A673 (cell line): ENCODE results near the gene SDK1. TPM values are rescaled to one million over a fixed set of nuclear protein-coding genes. Genes with fewer than 3 reads are reported as not detected.

Experiments
- BruUV-seq: library from RNA; stranded (reverse); fragments of 400-500 nt; replicated peaks from 2 replicates; lab custom pipeline; 2021; lab: Mats Ljungman, UMichigan
- CTCF ChIA-PET: fragments of 300-600 bp; sonication (Branson Sonifier 250); formaldehyde crosslinking; loops from one replicate; lab custom pipeline; 2022; ENCODE audit warnings: antibody characterized with exemption; lab: Charles Lee
- POLR2A ChIA-PET: fragments of 300-600 bp; sonication (Branson Sonifier 250); formaldehyde crosslinking; loops from one replicate; lab custom pipeline; 2022; ENCODE audit warnings: antibody characterized with exemption; ENCODE audit not compliant: low non-redundant PET; lab: Charles Lee
- DNase-seq: peaks from one replicate; pipeline ENCODE4 v3.0.0-alpha.2; 2015; ENCODE audit warnings: low spot score
- H3K27ac ChIP-seq: fragments of 200-600 bp; sonication (generic); 2 replicates; pipeline ENCODE4 v1.5.1; 2016; ENCODE audit warnings: mixed run types, low read depth, mild to moderate bottlenecking, mixed read lengths, antibody characterized with exemption, low read length; ENCODE audit not compliant: poor library complexity, severe bottlenecking
- H3K27me3 ChIP-seq: fragments of 200-600 bp; sonication (generic); replicated peaks from 2 replicates; pipeline ENCODE4 v1.6.1; 2017; ENCODE audit warnings: mixed run types, low read depth, mild to moderate bottlenecking, mixed read lengths, antibody characterized with exemption, low read length; ENCODE audit not compliant: insufficient read depth, poor library complexity
- H3K36me3 ChIP-seq: fragments of 200-600 bp; sonication (generic); 2 replicates; pipeline ENCODE4 v1.6.1; 2016; ENCODE audit warnings: mixed run types, mild to moderate bottlenecking, mixed read lengths, antibody characterized with exemption, low read length; ENCODE audit not compliant: insufficient read depth, poor library complexity, severe bottlenecking
- H3K4me1 ChIP-seq: fragments of 200-600 bp; sonication (generic); 2 replicates; pipeline ENCODE4 v1.6.1; 2017; ENCODE audit warnings: mixed run types, mild to moderate bottlenecking, mixed read lengths, antibody characterized with exemption, low read length; ENCODE audit not compliant: insufficient read depth, poor library complexity, severe bottlenecking
- H3K4me3 ChIP-seq: fragments of 200-600 bp; sonication (generic); 2 replicates; pipeline ENCODE4 v1.5.1; 2016; ENCODE audit warnings: low read depth, mixed run types, mild to moderate bottlenecking, mixed read lengths, low read length; ENCODE audit not compliant: poor library complexity, severe bottlenecking
- H3K9me3 ChIP-seq: fragments of 200-600 bp; sonication (generic); 2 replicates; pipeline ENCODE4 v1.6.1; 2016; ENCODE audit warnings: mixed run types, low read depth, mild to moderate bottlenecking, mixed read lengths, antibody characterized with exemption, low read length; ENCODE audit not compliant: poor library complexity, severe bottlenecking
- CTCF ChIP-seq: fragments of 300-800, 200-600 bp; sonication (generic); conservative IDR thresholded peaks from 2 replicates; pipeline ENCODE4 v1.5.1; 2017; ENCODE audit warnings: low read depth, mild to moderate bottlenecking, antibody characterized with exemption, low read length, moderate library complexity, mixed read lengths
- EZH2 ChIP-seq: fragments of 200-600 bp; sonication (generic); IDR thresholded peaks from 2 replicates; pipeline ENCODE4 v1.6.1; 2017; ENCODE audit warnings: borderline replicate concordance, low read depth, mild to moderate bottlenecking, mixed read lengths, antibody characterized with exemption, low read length; ENCODE audit not compliant: poor library complexity, severe bottlenecking
- intact Hi-C: fragments of 100-400 bp; cut with micrococcal nuclease; formaldehyde crosslinking; loops from one replicate; pipeline ENCODE4 v1.10.0; 2022; ENCODE audit not compliant: unreplicated experiment
- total RNA-seq: library from RNA; stranded (reverse); gene quantifications from 2 replicates; pipeline ENCODE4 v1.2.3, GENCODE V29; 2021

Gene SDK1
- total RNA-seq, 1 experiment from 2014 or later: 14.7 TPM

DNA sequence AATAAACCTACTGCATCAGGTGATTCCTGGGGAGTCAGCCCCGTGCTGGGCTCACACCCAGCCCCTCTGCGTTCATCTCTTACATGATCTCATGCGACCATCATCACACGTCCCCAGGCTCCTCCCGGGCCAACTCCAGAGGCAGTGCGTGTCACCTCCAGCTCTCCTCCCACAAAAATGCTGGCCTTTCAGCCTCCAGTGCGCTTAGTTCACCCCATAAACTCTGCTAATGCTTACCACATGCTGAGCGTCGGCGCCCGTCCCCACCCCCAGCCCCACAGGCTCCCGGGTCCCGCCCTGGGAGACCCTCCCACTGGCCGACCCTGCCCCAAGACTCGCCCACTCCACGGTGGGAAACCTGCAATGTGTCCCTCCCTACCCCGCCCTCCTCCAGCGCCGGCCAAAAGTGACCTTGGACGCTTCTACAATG lies 816 bp upstream of the SDK1 start:
- TF ChIP-seq EZH2 (no peak), CTCF (no peak)
- H3K27me3 ChIP-seq: peaks cover 30% of the 10 kb centered on the region
- H3K9me3 ChIP-seq: no peaks in the 10 kb centered on the region
- no peak overlapping the region for H3K27ac ChIP-seq
- POLR2A ChIA-PET: no interaction called here
- H3K4me3 ChIP-seq: peak overlapping the region; percentile 49
- CTCF ChIA-PET: no interaction called here
- DNase-seq: no peak
- BruUV-seq: no TSS peak
- no peaks in the 10 kb centered on the region for H3K36me3 ChIP-seq
- H3K4me1 ChIP-seq: peaks cover 15% of the 10 kb centered on the region
- intact Hi-C loops: loop anchor here (2.0 to 10.0 kb wide), 2 partner anchors 375 to 597 kb away; no protein-coding TSS in a partner anchor

DNA sequence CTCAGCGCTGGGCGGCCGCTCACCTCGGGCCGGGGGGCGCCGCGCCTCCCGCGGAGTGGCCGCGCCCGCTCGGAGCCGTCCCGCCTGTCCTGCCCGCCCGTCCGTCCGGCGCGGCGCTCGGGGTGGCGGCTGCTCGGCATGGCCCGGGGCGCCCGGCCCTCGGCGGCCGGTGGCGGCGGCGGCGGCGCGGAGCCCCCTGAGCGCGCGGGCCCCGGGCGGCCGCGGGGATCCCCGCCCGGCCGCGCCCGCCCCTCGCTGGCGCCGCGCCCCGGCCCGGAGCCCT lies 338 bp downstream of the SDK1 start:
- POLR2A ChIA-PET: no interaction called here
- Histone ChIP-seq H3K27me3 (peaks cover 30% of the 10 kb centered on the region), H3K4me1 (peaks cover 15% of the 10 kb centered on the region), H3K27ac (no peak overlapping the region), H3K36me3 (no peaks in the 10 kb centered on the region), H3K9me3 (no peaks in the 10 kb centered on the region), H3K4me3 (peak overlapping the region; percentile 63)
- DNase-seq: no peak
- CTCF ChIA-PET: no interaction called here
- BruUV-seq: no TSS peak
- no peak for TF ChIP-seq EZH2
- intact Hi-C loops: loop anchor here (2.0 to 10.0 kb wide), 2 partner anchors 373 to 595 kb away; no protein-coding TSS in a partner anchor

GRCh38 chr7:3301831-3302618 lies 973 bp downstream of the SDK1 start:
- ChIA-PET CTCF (no interaction called here), POLR2A (no interaction called here)
- Histone ChIP-seq H3K36me3 (no peaks in the 10 kb centered on the region), H3K27ac (peak overlapping the region; percentile 24), H3K9me3 (no peaks in the 10 kb centered on the region), H3K4me1 (peaks cover 15% of the 10 kb centered on the region), H3K4me3 (peak overlapping the region; percentile 63), H3K27me3 (peaks cover 30% of the 10 kb centered on the region)
- intact Hi-C loops: loop anchor here (2.0 to 10.0 kb wide), 2 partner anchors 373 to 595 kb away; no protein-coding TSS in a partner anchor
- TF ChIP-seq EZH2 (peak; percentile 44), CTCF (peak; percentile 33; the same call in 1 of the 2 replicates)
- DNase-seq: peak; percentile 73
- BruUV-seq: no TSS peak
